ENCODE measurements around the gene APOB. TPM values are rescaled to one million over a fixed set of nuclear protein-coding genes. Genes with fewer than 3 reads are reported as not detected.
"Not testable (repeated sequence)": the region's sequence is repeated elsewhere in the genome, so short reads cannot be mapped to it uniquely, and the experiment has no call there.

Gene APOB
- polyA plus RNA-seq, 3 donors = 0.90 to 2.2 (median 1.5) TPM

GRCh38 chr2:21034972-21035279 lies 8.9 kb downstream of the APOB start:
- no peak for DNase-seq (ENCODE audit: low read depth in 3 of 3, low spot score in 2 of 3)

GRCh38 chr2:21034156-21034971 lies 9.5 kb downstream of the APOB start:
- DNase-seq (ENCODE audit: low read depth in 3 of 3, low spot score in 2 of 3) = no peak

GRCh38 chr2:21033237-21034155 lies 10.4 kb downstream of the APOB start:
- DNase-seq (ENCODE audit: low read depth in 3 of 3, low spot score in 2 of 3) = no peak

GRCh38 chr2:21032338-21033236 lies 11.3 kb downstream of the APOB start:
- DNase-seq (ENCODE audit: low read depth in 3 of 3, low spot score in 2 of 3) = no peak

GRCh38 chr2:21030983-21031968 lies 12.6 kb downstream of the APOB start:
- DNase-seq (ENCODE audit: low read depth in 3 of 3, low spot score in 2 of 3) = no peak

GRCh38 chr2:21029519-21029918 lies 14.4 kb downstream of the APOB start:
- no peak for DNase-seq (ENCODE audit: low read depth in 3 of 3, low spot score in 2 of 3)

- DNase-seq (ENCODE audit: low read depth in 3 of 3, low spot score in 2 of 3) = not testable (repeated sequence)
Measured at GRCh38 chr2:21028951-21029350, 14.9 kb downstream of the APOB start.

- no peak for DNase-seq (ENCODE audit: low read depth in 3 of 3, low spot score in 2 of 3)
Measured at GRCh38 chr2:21028021-21028947, 15.6 kb downstream of the APOB start.

GRCh38 chr2:21026479-21027282 lies 17.2 kb downstream of the APOB start:
- no peak for DNase-seq (ENCODE audit: low read depth in 3 of 3, low spot score in 2 of 3)

- no peak for DNase-seq (ENCODE audit: low read depth in 3 of 3, low spot score in 2 of 3)
Measured at GRCh38 chr2:21025690-21026478, 18.0 kb downstream of the APOB start.

- no peak for DNase-seq (ENCODE audit: low read depth in 3 of 3, low spot score in 2 of 3)
Measured at GRCh38 chr2:21024722-21025389, 19.0 kb downstream of the APOB start.

GRCh38 chr2:21024198-21024597 lies 19.7 kb downstream of the APOB start:
- no peak for DNase-seq (ENCODE audit: low read depth in 3 of 3, low spot score in 2 of 3)

- DNase-seq (ENCODE audit: low read depth in 3 of 3, low spot score in 2 of 3) = no peak
Measured at GRCh38 chr2:21023419-21024181, 20.3 kb downstream of the APOB start.

- DNase-seq (ENCODE audit: low read depth in 3 of 3, low spot score in 2 of 3) = no peak
Measured at GRCh38 chr2:21022792-21023367, 21.0 kb downstream of the APOB start.

- no peak for DNase-seq (ENCODE audit: low read depth in 3 of 3, low spot score in 2 of 3)
Measured at GRCh38 chr2:21021430-21021829, 22.4 kb downstream of the APOB start.

Data from right renal cortex interstitium (tissue), 3 donors.